ENCODE results near the gene FHIP1A.

The FHIP1A gene

GRCh38 chr4:151418385-151418784 lies 9.4 kb downstream of the FHIP1A start:
- DNase-seq, result no peak

- no peak for DNase-seq
Measured at GRCh38 chr4:151418856-151419255, 9.9 kb downstream of the FHIP1A start.

GRCh38 chr4:151420250-151420807 lies 11.4 kb downstream of the FHIP1A start:
- no peak for DNase-seq

- DNase-seq, result no peak
Measured at GRCh38 chr4:151422854-151423253, 13.9 kb downstream of the FHIP1A start.

- no peak for DNase-seq
Measured at GRCh38 chr4:151426513-151426912, 17.5 kb downstream of the FHIP1A start.

GRCh38 chr4:151427266-151427665 lies 18.3 kb downstream of the FHIP1A start:
- no peak for DNase-seq

GRCh38 chr4:151428346-151428745 lies 19.4 kb downstream of the FHIP1A start:
- DNase-seq, result no peak

GRCh38 chr4:151429957-151430570 lies 21.1 kb downstream of the FHIP1A start:
- no peak for DNase-seq

- DNase-seq, result no peak
Measured at GRCh38 chr4:151430740-151431457, 21.9 kb downstream of the FHIP1A start.

GRCh38 chr4:151431728-151432127 lies 22.8 kb downstream of the FHIP1A start:
- DNase-seq, result no peak

- DNase-seq, result no peak
Measured at GRCh38 chr4:151432654-151433053, 23.7 kb downstream of the FHIP1A start.

GRCh38 chr4:151434183-151434860 lies 25.3 kb downstream of the FHIP1A start:
- DNase-seq, result no peak

GRCh38 chr4:151436093-151436518 lies 27.1 kb downstream of the FHIP1A start:
- no peak for DNase-seq

- no peak for DNase-seq
Measured at GRCh38 chr4:151437505-151437904, 28.5 kb downstream of the FHIP1A start.

- no peak for DNase-seq
Measured at GRCh38 chr4:151438154-151438553, 29.2 kb downstream of the FHIP1A start.

GRCh38 chr4:151439320-151439719 lies 30.3 kb downstream of the FHIP1A start:
- DNase-seq, result no peak

- DNase-seq, result no peak
Measured at GRCh38 chr4:151442002-151442401, 33.0 kb downstream of the FHIP1A start.

GRCh38 chr4:151443247-151443646 lies 34.3 kb downstream of the FHIP1A start:
- no peak for DNase-seq

- no peak for DNase-seq
Measured at GRCh38 chr4:151443752-151444151, 34.8 kb downstream of the FHIP1A start.

GRCh38 chr4:151446208-151446607 lies 37.2 kb downstream of the FHIP1A start:
- DNase-seq, result no peak

GRCh38 chr4:151454513-151454912 lies 45.5 kb downstream of the FHIP1A start:
- DNase-seq, result no peak

GRCh38 chr4:151455212-151455611 lies 46.2 kb downstream of the FHIP1A start:
- no peak for DNase-seq

GRCh38 chr4:151458148-151458547 lies 49.2 kb downstream of the FHIP1A start:
- no peak for DNase-seq

Measured in NCI-H748 treated with DMSO at 0.1 percent for 48 hours (cell line).